H9 (cell line): ENCODE data around the gene LYRM1. TPM values are rescaled to one million over a fixed set of nuclear protein-coding genes. Genes with fewer than 3 reads are reported as not detected.

Source experiments
- DNase-seq: peaks from one replicate; pipeline ENCODE4 v3.0.0-alpha.2; 2017
- H2AFZ ChIP-seq: one replicate; pipeline ENCODE4 v1.6.1; 2013; ENCODE audit warnings: mild to moderate bottlenecking, low read length, control low read depth, moderate library complexity
- H2AK5ac ChIP-seq: 2 replicates; pipeline ENCODE4 v1.6.1; 2013; ENCODE audit warnings: low read length, control low read depth, mixed read lengths; ENCODE audit not compliant: insufficient read length
- H2BK120ac ChIP-seq: one replicate; pipeline ENCODE4 v1.6.1; 2013; ENCODE audit warnings: low read depth, mild to moderate bottlenecking, low read length, control low read depth, inconsistent platforms; ENCODE audit not compliant: poor library complexity, severe bottlenecking
- H2BK12ac ChIP-seq: 2 replicates; pipeline ENCODE4 v1.6.1; 2013; ENCODE audit warnings: low read length, control low read depth, mixed read lengths, low read depth; ENCODE audit not compliant: insufficient read length
- H2BK15ac ChIP-seq: 2 replicates; pipeline ENCODE4 v1.6.1; 2013; ENCODE audit warnings: low read depth, low read length, control low read depth
- H2BK20ac ChIP-seq: one replicate; pipeline ENCODE4 v1.6.1; 2013; ENCODE audit warnings: low read depth, mild to moderate bottlenecking, low read length, control low read depth, inconsistent platforms; ENCODE audit not compliant: poor library complexity, severe bottlenecking
- H2BK5ac ChIP-seq: 2 replicates; pipeline ENCODE4 v1.6.1; 2013; ENCODE audit warnings: low read length, control low read depth, mixed read lengths; ENCODE audit not compliant: insufficient read length
- H3K14ac ChIP-seq: 2 replicates; pipeline ENCODE4 v1.6.1; 2013; ENCODE audit warnings: low read length, control low read depth; ENCODE audit not compliant: insufficient read depth
- H3K18ac ChIP-seq: 2 replicates; pipeline ENCODE4 v1.6.1; 2013; ENCODE audit warnings: low read depth, mild to moderate bottlenecking, mixed read lengths, low read length, control low read depth; ENCODE audit not compliant: insufficient read length
- H3K23ac ChIP-seq: 2 replicates; pipeline ENCODE4 v1.6.1; 2013; ENCODE audit warnings: low read length, control low read depth, mixed read lengths, low read depth; ENCODE audit not compliant: insufficient read length
- H3K23me2 ChIP-seq: 2 replicates; pipeline ENCODE4 v1.6.1; 2013; ENCODE audit warnings: low read depth, mild to moderate bottlenecking, mixed read lengths, low read length, control low read depth; ENCODE audit not compliant: insufficient read length, poor library complexity, severe bottlenecking
- H3K27ac ChIP-seq: 2 replicates; pipeline ENCODE4 v1.5.1; 2013; ENCODE audit warnings: low read length, control low read depth, mixed read lengths, low read depth; ENCODE audit not compliant: insufficient read length
- H3K27me3 ChIP-seq: 2 replicates; pipeline ENCODE4 v1.6.1; 2013; ENCODE audit warnings: low read length, control low read depth, inconsistent platforms; ENCODE audit not compliant: insufficient read depth
- H3K4ac ChIP-seq: 2 replicates; pipeline ENCODE4 v1.6.1; 2013; ENCODE audit warnings: low read depth, mild to moderate bottlenecking, control low read depth, inconsistent platforms, low read length, moderate library complexity
- H3K4me1 ChIP-seq: 2 replicates; pipeline ENCODE4 v1.6.1; 2013; ENCODE audit warnings: low read length, control low read depth, inconsistent platforms; ENCODE audit not compliant: insufficient read depth
- H3K4me2 ChIP-seq: 2 replicates; pipeline ENCODE4 v1.6.1; 2013; ENCODE audit warnings: low read length, control low read depth, mixed read lengths; ENCODE audit not compliant: insufficient read length, insufficient read depth
- H3K56ac ChIP-seq: 2 replicates; pipeline ENCODE4 v1.6.1; 2013; ENCODE audit warnings: low read depth, mild to moderate bottlenecking, mixed read lengths, low read length, control low read depth; ENCODE audit not compliant: insufficient read length
- H3K79me1 ChIP-seq: 2 replicates; pipeline ENCODE4 v1.6.1; 2013; ENCODE audit warnings: low read depth, mild to moderate bottlenecking, moderate library complexity, low read length, control low read depth, inconsistent platforms; ENCODE audit not compliant: insufficient read depth, poor library complexity, severe bottlenecking
- H3K79me2 ChIP-seq: 2 replicates; pipeline ENCODE4 v1.6.1; 2013; ENCODE audit warnings: low read length, control low read depth, inconsistent platforms; ENCODE audit not compliant: insufficient read depth
- H3K9ac ChIP-seq: 2 replicates; pipeline ENCODE4 v1.6.1; 2013; ENCODE audit warnings: low read length, control low read depth, mixed read lengths; ENCODE audit not compliant: insufficient read length; ENCODE audit errors: extremely low read depth
- H3K9me3 ChIP-seq: one replicate; pipeline ENCODE4 v1.6.1; 2013; ENCODE audit warnings: low read depth, low read length, inconsistent platforms; ENCODE audit not compliant: control insufficient read depth
- H3T11ph ChIP-seq: one replicate; pipeline ENCODE4 v1.6.1; 2013; ENCODE audit warnings: mild to moderate bottlenecking, low read length, control low read depth, inconsistent platforms
- H4K20me1 ChIP-seq: one replicate; pipeline ENCODE4 v1.6.1; 2013; ENCODE audit not compliant: control insufficient read depth, insufficient read length, insufficient read depth
- H4K5ac ChIP-seq: 2 replicates; pipeline ENCODE4 v1.6.1; 2013; ENCODE audit warnings: low read depth, mild to moderate bottlenecking, mixed read lengths, low read length, control low read depth; ENCODE audit not compliant: insufficient read length
- H4K8ac ChIP-seq: replicated peaks from 2 replicates; pipeline ENCODE4 v1.6.1; 2013; ENCODE audit warnings: low read length, control low read depth, mixed read lengths, low read depth; ENCODE audit not compliant: insufficient read length
- H4K91ac ChIP-seq: 2 replicates; pipeline ENCODE4 v1.6.1; 2013; ENCODE audit warnings: low read depth, mild to moderate bottlenecking, moderate library complexity, mixed read lengths, low read length, control low read depth; ENCODE audit not compliant: insufficient read length
- H3K27ac Mint-ChIP-seq, 3 experiments: 2 replicates in 2 of 3; 3 replicates in 1 of 3; pipeline ENCODE4 v1.8.0; 2020 to 2021; ENCODE audit warnings: mixed read lengths in 3 of 3, mild to moderate bottlenecking in 1 of 3, moderate library complexity in 1 of 3
- H3K27me3 Mint-ChIP-seq: 2 replicates; pipeline ENCODE4 v1.8.0; 2021; ENCODE audit warnings: low read depth, mild to moderate bottlenecking, moderate library complexity, mixed read lengths
- H3K36me3 Mint-ChIP-seq, 3 experiments: 2 replicates in 2 of 3; 3 replicates in 1 of 3; pipeline ENCODE4 v1.8.0; 2020 to 2021; ENCODE audit warnings: low read depth in 3 of 3, mixed read lengths in 3 of 3; ENCODE audit not compliant: insufficient read depth in 1 of 3
- H3K4me1 Mint-ChIP-seq, 2 experiments: 2 replicates each; pipeline ENCODE4 v1.8.0; 2020; ENCODE audit warnings: mixed read lengths in 2 of 2
- H3K4me3 Mint-ChIP-seq, 2 experiments: 2 replicates in 1 of 2; 3 replicates in 1 of 2; pipeline ENCODE4 v1.8.0; 2020 to 2021; ENCODE audit warnings: mild to moderate bottlenecking in 2 of 2, mixed read lengths in 2 of 2, moderate library complexity in 1 of 2
- H3K9me3 Mint-ChIP-seq, 2 experiments: 2 replicates in 1 of 2; 3 replicates in 1 of 2; pipeline ENCODE4 v1.8.0; 2020; ENCODE audit warnings: mild to moderate bottlenecking in 2 of 2, mixed read lengths in 2 of 2, moderate library complexity in 1 of 2
- CTCF ChIP-seq: fragments of 200-600 bp; sonication (generic); conservative IDR thresholded peaks from 3 replicates; pipeline ENCODE4 v1.8.0; 2021; ENCODE audit warnings: antibody characterized with exemption, mild to moderate bottlenecking
- WGBS: extraction: QIAGEN DNeasy Blood & Tissue Kit; methylation state at CpG from one replicate; pipeline ENCODE4 v1.1.7; 2013; ENCODE audit warnings: missing lambda C conversion rate, low lambda C conversion rate, mixed read lengths; ENCODE audit not compliant: insufficient read length; ENCODE audit errors: extremely low coverage; 5-methylcytosine and 5-hydroxymethylcytosine counted together
- total RNA-seq: library from RNA; stranded (reverse); gene quantifications from 2 replicates; pipeline ENCODE4 v1.2.1, GENCODE V29; 2021

The LYRM1 gene
- total RNA-seq, 1 experiment from 2014 or later: 9.6 TPM

GRCh38 chr16:20901068-20901435 is 481 bp downstream of the LYRM1 start:
- H4K91ac ChIP-seq: peak overlapping the region; percentile 31
- peak overlapping the region; percentile 99 for H3K18ac ChIP-seq
- Mint-ChIP-seq H3K36me3 (peaks cover 3 to 20% (median 18%) of the 10 kb centered on the region in 3 experiments; a peak in 6 of 7 replicates), H3K27ac (peak overlapping the region; percentile 99 to 100 (median 100)), H3K4me1 (peaks cover 51 to 55% of the 10 kb centered on the region in 2 experiments), H3K4me3 (peak overlapping the region; percentile 75 to 96), H3K27me3 (no peaks in the 10 kb centered on the region), H3K9me3 (no peaks in the 10 kb centered on the region; a peak in 1 of 5 replicates)
- H4K5ac ChIP-seq: peak overlapping the region; percentile 6
- H3T11ph ChIP-seq: no peak overlapping the region
- no peak overlapping the region for H2BK15ac ChIP-seq
- peak overlapping the region; percentile 64 for H2BK120ac ChIP-seq
- peak overlapping the region; percentile 48 for H3K27ac ChIP-seq
- H3K27me3 ChIP-seq: no peaks in the 10 kb centered on the region
- DNase-seq: no peak
- no peak overlapping the region for H3K23ac ChIP-seq
- no CpG with 5 or more reads among the region's 20 CpGs for WGBS
- peaks cover 14% of the 10 kb centered on the region; the same call in 1 of the 2 replicates for H3K79me2 ChIP-seq
- H2BK5ac ChIP-seq: no peak overlapping the region
- no peak overlapping the region for H4K8ac ChIP-seq
- no peak overlapping the region for H2AK5ac ChIP-seq
- H3K23me2 ChIP-seq: peaks cover 14% of the 10 kb centered on the region
- H3K4ac ChIP-seq: peak overlapping the region; percentile 52; the same call in 1 of the 2 replicates
- peak overlapping the region; percentile 99 for H3K14ac ChIP-seq
- H2BK12ac ChIP-seq: peak overlapping the region; percentile 1
- H3K9ac ChIP-seq: peak overlapping the region; percentile 98
- peaks cover 5% of the 10 kb centered on the region for H3K79me1 ChIP-seq
- no peak overlapping the region for H2AFZ ChIP-seq
- no peak overlapping the region for H2BK20ac ChIP-seq
- TF ChIP-seq CTCF: no peak
- peak overlapping the region; percentile 79 for H3K4me2 ChIP-seq
- no peaks in the 10 kb centered on the region for H3K4me1 ChIP-seq
- H4K20me1 ChIP-seq: no peaks in the 10 kb centered on the region
- no peaks in the 10 kb centered on the region for H3K9me3 ChIP-seq
- H3K56ac ChIP-seq: peak overlapping the region; percentile 34
